Panc1 (cell line): Measurements from ENCODE around the gene TMEM121B. TPM values are rescaled to one million over a fixed set of nuclear protein-coding genes. Genes with fewer than 3 reads are reported as not detected.

Source experiments
- ATAC-seq: fragments of 200-7000 bp; cut with Tn5 transposase; 2 replicates; pipeline ENCODE4 v1.9.1; 2020; ENCODE audit warnings: mild to moderate bottlenecking, moderate library complexity
- BruUV-seq: library from RNA; stranded (reverse); fragments of 400-500 nt; replicated peaks from 2 replicates; lab custom pipeline; 2021; lab: Mats Ljungman, UMichigan
- CTCF ChIA-PET: fragments of 300-600 bp; sonication (Branson Sonifier 250); formaldehyde crosslinking; loops from one replicate; lab custom pipeline; 2022; ENCODE audit warnings: antibody characterized with exemption; lab: Charles Lee
- POLR2A ChIA-PET: fragments of 300-600 bp; sonication (Branson Sonifier 250); formaldehyde crosslinking; loops from one replicate; lab custom pipeline; 2022; ENCODE audit warnings: antibody characterized with exemption; lab: Charles Lee
- DNase-seq: peaks from one replicate; pipeline ENCODE4 v3.0.0-alpha.2; 2010; ENCODE audit warnings: low read depth, low spot score
- H3K27ac ChIP-seq: 2 replicates; pipeline ENCODE4 v1.5.1; 2011; ENCODE audit warnings: mild to moderate bottlenecking, low read length, inconsistent platforms
- H3K27me3 ChIP-seq: fragments of 200-500 bp; sonication (Bioruptor generic); 2 replicates; pipeline ENCODE4 v1.6.0; 2014; ENCODE audit warnings: low read length, inconsistent platforms; ENCODE audit not compliant: control insufficient read depth, insufficient read depth
- H3K36me3 ChIP-seq: fragments of 200-500 bp; sonication (Bioruptor generic); 2 replicates; pipeline ENCODE4 v1.5.1; 2014; ENCODE audit warnings: inconsistent platforms, mild to moderate bottlenecking, low read length, moderate library complexity; ENCODE audit not compliant: control insufficient read depth, insufficient read depth
- H3K4me1 ChIP-seq: 2 replicates; pipeline ENCODE4 v1.5.1; 2011; ENCODE audit warnings: inconsistent platforms, mild to moderate bottlenecking, low read length, moderate library complexity; ENCODE audit not compliant: control insufficient read depth, insufficient read depth
- H3K4me3 ChIP-seq, 2 experiments: 2 replicates each; pipeline ENCODE4 v1.5.1; 2011 to 2012; ENCODE audit warnings: low read depth in 2 of 2, low read length in 2 of 2, mild to moderate bottlenecking in 2 of 2, inconsistent platforms in 1 of 2, moderate library complexity in 1 of 2
- H3K9me3 ChIP-seq: fragments of 200-500 bp; sonication (Bioruptor generic); 2 replicates; pipeline ENCODE4 v1.5.1; 2014; ENCODE audit warnings: low read depth, mild to moderate bottlenecking, inconsistent platforms, low read length, moderate library complexity; ENCODE audit not compliant: control insufficient read depth, insufficient read depth
- POLR2AphosphoS5 ChIP-seq: IDR thresholded peaks from 2 replicates; pipeline ENCODE4 v1.6.1; 2012; ENCODE audit warnings: mild to moderate bottlenecking, low read depth, low read length, moderate library complexity
- SIN3A ChIP-seq: IDR thresholded peaks from 2 replicates; pipeline ENCODE4 v1.6.1; 2012; ENCODE audit warnings: low read depth, mild to moderate bottlenecking, low read length, moderate library complexity, borderline replicate concordance; ENCODE audit not compliant: insufficient read depth
- TCF7L2 ChIP-seq: IDR thresholded peaks from 2 replicates; pipeline ENCODE4 v1.6.1; 2011; ENCODE audit warnings: mild to moderate bottlenecking, low read depth, low read length, inconsistent platforms
- in situ Hi-C: cut with HindIII; loops from 2 replicates; pipeline ENCODE4 v1.10.0; 2016; ENCODE audit warnings: low sequenced_read_pairs, low pct_unique_long_range_greater_than_20kb
- intact Hi-C: fragments of 100-400 bp; cut with micrococcal nuclease; formaldehyde crosslinking; loops from one replicate; pipeline ENCODE4 v1.10.0; 2022; ENCODE audit not compliant: unreplicated experiment
- total RNA-seq: library from RNA; stranded (reverse); gene quantifications from one replicate; pipeline ENCODE4 v1.2.1, GENCODE V29; 2021; ENCODE audit not compliant: unreplicated experiment
- TF ChIP-seq, protein P1 (sequence below): fragments of 450-650 bp; IDR thresholded peaks from 2 replicates; pipeline ENCODE4 v1.5.1; 2017; ENCODE audit warnings: mild to moderate bottlenecking
- TF ChIP-seq, protein P2 (sequence below), 2 experiments: IDR thresholded peaks; 2 replicates each; pipeline ENCODE4 v1.6.1; 2011 to 2012; ENCODE audit warnings: low read depth in 2 of 2, control low read depth in 1 of 2, low read length in 1 of 2, mild to moderate bottlenecking in 1 of 2, moderate library complexity in 1 of 2; ENCODE audit not compliant: insufficient read depth in 1 of 2

Gene TMEM121B
- total RNA-seq, 1 experiment from 2014 or later = 0.44 TPM

DNA sequence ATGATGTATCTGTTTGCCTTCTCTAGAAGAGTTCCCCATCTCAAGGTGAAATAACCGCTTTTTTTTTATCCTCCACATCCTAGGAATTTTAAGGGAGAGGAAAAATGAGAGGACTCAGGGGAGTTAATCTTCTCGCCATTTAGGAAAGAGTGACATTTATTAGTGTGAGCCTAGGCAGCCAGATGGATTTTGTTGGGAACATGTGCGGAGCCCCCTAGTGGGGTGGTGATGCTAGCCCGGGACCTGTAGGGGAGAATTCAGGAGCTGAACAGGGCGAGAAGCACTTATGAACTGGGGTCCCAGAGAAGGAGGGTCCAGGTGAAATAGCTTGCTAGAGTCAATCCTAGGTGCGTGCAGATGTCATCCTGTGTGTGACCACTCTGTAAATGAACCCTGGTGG is 25.6 kb downstream of the TMEM121B start:
- BruUV-seq = no TSS peak
- CTCF ChIA-PET = no interaction called here
- H3K36me3 ChIP-seq = no peaks in the 10 kb centered on the region
- no peak overlapping the region for H3K27ac ChIP-seq
- no peak overlapping the region for H3K4me3 ChIP-seq
- H3K9me3 ChIP-seq = no peaks in the 10 kb centered on the region
- no peaks in the 10 kb centered on the region for H3K4me1 ChIP-seq
- DNase-seq (no peak), ATAC-seq (no peak)
- intact Hi-C loops = no loop called here
- no peaks in the 10 kb centered on the region for H3K27me3 ChIP-seq
- in situ Hi-C loops = no loop called here
- POLR2A ChIA-PET = no interaction called here
- TF ChIP-seq TCF7L2 = no peak
- TF ChIP-seq, protein P1, sequence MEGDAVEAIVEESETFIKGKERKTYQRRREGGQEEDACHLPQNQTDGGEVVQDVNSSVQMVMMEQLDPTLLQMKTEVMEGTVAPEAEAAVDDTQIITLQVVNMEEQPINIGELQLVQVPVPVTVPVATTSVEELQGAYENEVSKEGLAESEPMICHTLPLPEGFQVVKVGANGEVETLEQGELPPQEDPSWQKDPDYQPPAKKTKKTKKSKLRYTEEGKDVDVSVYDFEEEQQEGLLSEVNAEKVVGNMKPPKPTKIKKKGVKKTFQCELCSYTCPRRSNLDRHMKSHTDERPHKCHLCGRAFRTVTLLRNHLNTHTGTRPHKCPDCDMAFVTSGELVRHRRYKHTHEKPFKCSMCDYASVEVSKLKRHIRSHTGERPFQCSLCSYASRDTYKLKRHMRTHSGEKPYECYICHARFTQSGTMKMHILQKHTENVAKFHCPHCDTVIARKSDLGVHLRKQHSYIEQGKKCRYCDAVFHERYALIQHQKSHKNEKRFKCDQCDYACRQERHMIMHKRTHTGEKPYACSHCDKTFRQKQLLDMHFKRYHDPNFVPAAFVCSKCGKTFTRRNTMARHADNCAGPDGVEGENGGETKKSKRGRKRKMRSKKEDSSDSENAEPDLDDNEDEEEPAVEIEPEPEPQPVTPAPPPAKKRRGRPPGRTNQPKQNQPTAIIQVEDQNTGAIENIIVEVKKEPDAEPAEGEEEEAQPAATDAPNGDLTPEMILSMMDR = peak; percentile 63; the same call in 1 of the 2 replicates
- TF ChIP-seq POLR2AphosphoS5 = no peak

DNA sequence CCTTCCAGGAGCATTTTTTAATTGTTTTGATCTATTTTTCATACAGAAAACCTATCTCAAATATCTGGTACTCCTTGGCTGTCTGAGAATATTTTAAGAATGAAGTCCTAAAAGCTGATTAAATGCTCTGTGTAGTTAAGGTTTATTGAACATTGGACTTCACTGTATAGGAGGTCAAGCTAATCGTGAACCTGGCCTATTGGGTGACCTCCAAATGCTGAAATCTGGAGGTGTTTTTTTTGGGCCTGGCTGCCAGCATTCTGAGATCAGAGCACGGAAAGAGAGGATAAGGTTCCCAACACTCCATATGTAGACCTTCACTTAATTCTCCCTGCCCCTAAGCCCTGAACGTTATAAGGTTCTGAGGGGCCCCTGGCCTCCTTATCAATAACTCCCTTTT is 28.1 kb downstream of the TMEM121B start:
- intact Hi-C loops = no loop called here
- H3K4me1 ChIP-seq = no peaks in the 10 kb centered on the region
- TF ChIP-seq SIN3A (no peak), TCF7L2 (no peak), POLR2AphosphoS5 (no peak)
- TF ChIP-seq, protein P1 = no peak
- TF ChIP-seq, protein P2, sequence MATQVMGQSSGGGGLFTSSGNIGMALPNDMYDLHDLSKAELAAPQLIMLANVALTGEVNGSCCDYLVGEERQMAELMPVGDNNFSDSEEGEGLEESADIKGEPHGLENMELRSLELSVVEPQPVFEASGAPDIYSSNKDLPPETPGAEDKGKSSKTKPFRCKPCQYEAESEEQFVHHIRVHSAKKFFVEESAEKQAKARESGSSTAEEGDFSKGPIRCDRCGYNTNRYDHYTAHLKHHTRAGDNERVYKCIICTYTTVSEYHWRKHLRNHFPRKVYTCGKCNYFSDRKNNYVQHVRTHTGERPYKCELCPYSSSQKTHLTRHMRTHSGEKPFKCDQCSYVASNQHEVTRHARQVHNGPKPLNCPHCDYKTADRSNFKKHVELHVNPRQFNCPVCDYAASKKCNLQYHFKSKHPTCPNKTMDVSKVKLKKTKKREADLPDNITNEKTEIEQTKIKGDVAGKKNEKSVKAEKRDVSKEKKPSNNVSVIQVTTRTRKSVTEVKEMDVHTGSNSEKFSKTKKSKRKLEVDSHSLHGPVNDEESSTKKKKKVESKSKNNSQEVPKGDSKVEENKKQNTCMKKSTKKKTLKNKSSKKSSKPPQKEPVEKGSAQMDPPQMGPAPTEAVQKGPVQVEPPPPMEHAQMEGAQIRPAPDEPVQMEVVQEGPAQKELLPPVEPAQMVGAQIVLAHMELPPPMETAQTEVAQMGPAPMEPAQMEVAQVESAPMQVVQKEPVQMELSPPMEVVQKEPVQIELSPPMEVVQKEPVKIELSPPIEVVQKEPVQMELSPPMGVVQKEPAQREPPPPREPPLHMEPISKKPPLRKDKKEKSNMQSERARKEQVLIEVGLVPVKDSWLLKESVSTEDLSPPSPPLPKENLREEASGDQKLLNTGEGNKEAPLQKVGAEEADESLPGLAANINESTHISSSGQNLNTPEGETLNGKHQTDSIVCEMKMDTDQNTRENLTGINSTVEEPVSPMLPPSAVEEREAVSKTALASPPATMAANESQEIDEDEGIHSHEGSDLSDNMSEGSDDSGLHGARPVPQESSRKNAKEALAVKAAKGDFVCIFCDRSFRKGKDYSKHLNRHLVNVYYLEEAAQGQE (IDR thresholded peaks at IDR 0.05; ENCODE audit: insufficient read depth in 1 of 2, low read depth in 2 of 2, low read length in 1 of 2) = no peak
- CTCF ChIA-PET = no interaction called here
- in situ Hi-C loops = no loop called here
- H3K27me3 ChIP-seq = no peaks in the 10 kb centered on the region
- ATAC-seq = no peak
- no peaks in the 10 kb centered on the region for H3K9me3 ChIP-seq
- no peak overlapping the region for H3K4me3 ChIP-seq
- no peak overlapping the region for H3K27ac ChIP-seq
- no peak for DNase-seq
- BruUV-seq = no TSS peak
- POLR2A ChIA-PET = no interaction called here
- H3K36me3 ChIP-seq = no peaks in the 10 kb centered on the region
